ENCODE measurements around the gene MCCC1.

DNA sequence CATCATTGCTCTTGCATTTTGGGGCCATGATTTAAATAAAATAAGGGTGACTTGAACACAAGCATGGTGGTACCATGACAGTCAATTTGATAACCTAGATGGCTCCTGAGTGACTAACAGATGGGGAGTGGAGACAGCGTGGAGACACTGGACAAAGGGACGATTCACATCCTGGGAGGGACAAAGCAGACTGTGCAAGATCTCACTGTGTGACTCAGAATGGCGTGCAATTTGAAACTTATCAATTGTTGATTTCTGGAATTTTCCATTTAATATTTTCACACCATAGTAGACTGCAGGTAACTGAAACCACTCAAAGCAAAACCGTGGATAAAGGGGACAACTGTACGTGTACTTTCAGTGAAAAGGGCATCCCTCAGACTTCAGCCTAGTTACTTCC is 25.5 kb downstream of the MCCC1 start:
- no peak for TF ChIP-seq ZNF449 (tag by site-specific recombination; IDR thresholded peaks at IDR 0.05)
- no peak for TF ChIP-seq SP2 (tag by site-specific recombination; IDR thresholded peaks at IDR 0.05)
- no peak for TF ChIP-seq ZNF184 (tag by site-specific recombination; IDR thresholded peaks at IDR 0.05)
- TF ChIP-seq SALL2 (tag by site-specific recombination; IDR thresholded peaks at IDR 0.05; ENCODE audit: borderline replicate concordance), result no peak
- TF ChIP-seq, protein P1, sequence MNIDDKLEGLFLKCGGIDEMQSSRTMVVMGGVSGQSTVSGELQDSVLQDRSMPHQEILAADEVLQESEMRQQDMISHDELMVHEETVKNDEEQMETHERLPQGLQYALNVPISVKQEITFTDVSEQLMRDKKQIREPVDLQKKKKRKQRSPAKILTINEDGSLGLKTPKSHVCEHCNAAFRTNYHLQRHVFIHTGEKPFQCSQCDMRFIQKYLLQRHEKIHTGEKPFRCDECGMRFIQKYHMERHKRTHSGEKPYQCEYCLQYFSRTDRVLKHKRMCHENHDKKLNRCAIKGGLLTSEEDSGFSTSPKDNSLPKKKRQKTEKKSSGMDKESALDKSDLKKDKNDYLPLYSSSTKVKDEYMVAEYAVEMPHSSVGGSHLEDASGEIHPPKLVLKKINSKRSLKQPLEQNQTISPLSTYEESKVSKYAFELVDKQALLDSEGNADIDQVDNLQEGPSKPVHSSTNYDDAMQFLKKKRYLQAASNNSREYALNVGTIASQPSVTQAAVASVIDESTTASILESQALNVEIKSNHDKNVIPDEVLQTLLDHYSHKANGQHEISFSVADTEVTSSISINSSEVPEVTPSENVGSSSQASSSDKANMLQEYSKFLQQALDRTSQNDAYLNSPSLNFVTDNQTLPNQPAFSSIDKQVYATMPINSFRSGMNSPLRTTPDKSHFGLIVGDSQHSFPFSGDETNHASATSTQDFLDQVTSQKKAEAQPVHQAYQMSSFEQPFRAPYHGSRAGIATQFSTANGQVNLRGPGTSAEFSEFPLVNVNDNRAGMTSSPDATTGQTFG (tag by site-specific recombination; IDR thresholded peaks at IDR 0.05; ENCODE audit: borderline replicate concordance), result no peak
- no peak for TF ChIP-seq ZNF18 (tag by site-specific recombination; IDR thresholded peaks at IDR 0.05)
- no peak for TF ChIP-seq ZNF24 (tag by site-specific recombination; IDR thresholded peaks at IDR 0.05)
- no peak for TF ChIP-seq CTCF (tag by site-specific recombination; IDR thresholded peaks at IDR 0.05)
